Measurements from ENCODE around the gene HBB.
"Not testable (repeated sequence)": the region's sequence is repeated elsewhere in the genome, so short reads cannot be mapped to it uniquely, and the experiment has no call there.

HBB gene

DNA sequence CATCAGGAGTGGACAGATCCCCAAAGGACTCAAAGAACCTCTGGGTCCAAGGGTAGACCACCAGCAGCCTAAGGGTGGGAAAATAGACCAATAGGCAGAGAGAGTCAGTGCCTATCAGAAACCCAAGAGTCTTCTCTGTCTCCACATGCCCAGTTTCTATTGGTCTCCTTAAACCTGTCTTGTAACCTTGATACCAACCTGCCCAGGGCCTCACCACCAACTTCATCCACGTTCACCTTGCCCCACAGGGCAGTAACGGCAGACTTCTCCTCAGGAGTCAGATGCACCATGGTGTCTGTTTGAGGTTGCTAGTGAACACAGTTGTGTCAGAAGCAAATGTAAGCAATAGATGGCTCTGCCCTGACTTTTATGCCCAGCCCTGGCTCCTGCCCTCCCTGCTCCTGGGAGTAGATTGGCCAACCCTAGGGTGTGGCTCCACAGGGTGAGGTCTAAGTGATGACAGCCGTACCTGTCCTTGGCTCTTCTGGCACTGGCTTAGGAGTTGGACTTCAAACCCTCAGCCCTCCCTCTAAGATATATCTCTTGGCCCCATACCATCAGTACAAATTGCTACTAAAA, at the start of gene HBB:
Gene HBB (minus strand): TSS at position 340 of the 579 bp plus-strand sequence. CDS start 50 bp downstream, at position 290.
- DNase-seq: peak; percentile 93

DNA sequence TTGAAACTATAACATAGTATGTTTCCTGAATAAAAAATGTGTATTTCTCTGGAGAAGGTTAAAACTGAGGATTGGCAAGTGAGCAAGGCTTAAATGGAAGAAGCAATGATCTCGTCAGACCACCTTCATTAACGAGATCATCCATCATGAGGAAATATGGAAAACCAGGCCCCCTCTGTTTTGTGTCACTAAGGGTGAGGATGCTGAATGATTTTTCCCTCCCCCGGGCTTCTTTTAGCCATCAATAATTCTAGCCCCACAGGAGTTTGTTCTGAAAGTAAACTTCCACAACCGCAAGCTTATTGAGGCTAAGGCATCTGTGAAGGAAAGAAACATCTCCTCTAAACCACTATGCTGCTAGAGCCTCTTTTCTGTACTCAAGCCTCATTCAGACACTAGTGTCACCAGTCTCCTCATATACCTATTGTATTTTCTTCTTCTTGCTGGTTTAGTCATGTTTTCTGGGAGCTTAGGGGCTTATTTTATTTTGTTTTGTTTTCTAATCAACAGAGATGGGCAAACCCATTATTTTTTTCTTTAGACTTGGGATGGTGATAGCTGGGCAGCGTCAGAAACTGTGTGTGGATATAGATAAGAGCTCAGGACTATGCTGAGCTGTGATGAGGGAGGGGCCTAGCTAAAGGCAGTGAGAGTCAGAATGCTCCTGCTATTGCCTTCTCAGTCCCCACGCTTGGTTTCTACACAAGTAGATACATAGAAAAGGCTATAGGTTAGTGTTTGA, 48.7 kb upstream of the HBB start:
- peak; percentile 98 for DNase-seq

DNA sequence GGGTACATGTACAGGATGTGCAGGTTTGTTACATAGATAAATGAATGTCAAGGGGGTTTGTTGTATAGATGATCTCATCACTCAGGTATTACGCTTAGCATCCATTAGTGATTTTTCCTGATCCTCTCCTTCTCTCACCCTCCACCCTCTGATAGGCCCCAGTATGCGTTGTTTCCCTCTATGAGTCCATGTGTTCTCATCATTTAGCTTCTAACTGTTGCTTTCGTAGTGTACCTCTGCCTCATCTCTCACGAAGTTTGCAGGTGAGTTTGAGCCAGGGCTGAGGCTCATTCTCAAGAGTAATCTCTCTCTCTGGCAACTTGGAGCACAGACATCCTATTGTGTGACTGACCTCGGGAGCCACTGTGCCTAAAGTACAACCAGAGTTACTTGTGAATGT, 47.5 kb upstream of the HBB start:
- no peak for DNase-seq

DNA sequence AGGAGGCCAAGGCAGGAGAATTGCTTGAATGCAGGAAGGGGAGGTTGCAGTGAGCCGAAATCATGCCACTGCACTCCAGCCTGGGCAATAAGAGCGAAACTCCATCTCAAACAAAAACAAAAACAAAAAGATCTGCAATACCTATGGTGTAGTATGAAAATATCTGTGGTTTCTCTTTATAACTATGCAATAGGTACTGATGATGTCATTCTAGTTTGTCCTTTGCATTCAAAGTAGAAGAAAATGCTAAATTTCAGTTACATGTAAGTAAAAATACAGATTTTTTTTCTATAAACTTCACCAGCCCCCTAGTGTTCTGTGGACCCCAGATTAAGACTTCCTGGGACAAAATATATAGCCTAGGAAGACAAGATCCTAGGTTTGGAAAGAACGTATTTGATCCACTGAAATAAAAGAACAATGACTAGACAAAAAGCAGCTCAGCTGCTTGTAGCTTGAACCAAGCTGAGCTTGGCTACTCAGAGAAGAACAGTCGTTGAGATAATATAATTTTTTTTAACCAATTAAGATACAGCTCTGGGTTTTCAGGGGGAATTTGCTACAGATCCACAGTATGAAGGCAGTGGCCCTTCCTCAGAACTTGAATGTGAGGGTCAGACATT, 45.6 kb upstream of the HBB start:
- DNase-seq: peak; percentile 35

DNA sequence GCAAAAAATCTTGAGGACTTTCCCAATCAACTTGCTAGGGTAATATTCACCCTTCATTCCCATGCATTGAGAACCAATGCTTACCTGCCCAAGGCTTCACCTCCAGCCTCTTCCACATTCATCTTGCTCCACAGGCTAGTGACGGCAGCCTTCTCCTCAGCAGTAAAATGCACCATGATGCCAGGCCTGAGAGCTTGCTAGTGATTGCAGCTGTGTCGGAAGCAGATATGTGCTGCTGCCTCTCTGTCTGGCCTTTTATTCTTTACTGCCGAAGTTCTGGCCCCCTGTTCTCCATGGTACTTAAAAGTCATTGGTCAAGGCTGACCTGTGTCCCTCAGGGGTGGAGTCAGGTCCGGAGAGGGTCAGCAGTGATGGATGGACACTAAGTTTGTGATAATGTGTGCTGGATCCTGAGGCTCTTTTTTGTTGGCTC, 42.9 kb upstream of the HBB start, which contains the start of gene HBE1:
Gene HBE1 (minus strand): TSS at position 231 of the 433 bp plus-strand sequence. CDS start 55 bp downstream, at position 176.
- DNase-seq: no peak

DNA sequence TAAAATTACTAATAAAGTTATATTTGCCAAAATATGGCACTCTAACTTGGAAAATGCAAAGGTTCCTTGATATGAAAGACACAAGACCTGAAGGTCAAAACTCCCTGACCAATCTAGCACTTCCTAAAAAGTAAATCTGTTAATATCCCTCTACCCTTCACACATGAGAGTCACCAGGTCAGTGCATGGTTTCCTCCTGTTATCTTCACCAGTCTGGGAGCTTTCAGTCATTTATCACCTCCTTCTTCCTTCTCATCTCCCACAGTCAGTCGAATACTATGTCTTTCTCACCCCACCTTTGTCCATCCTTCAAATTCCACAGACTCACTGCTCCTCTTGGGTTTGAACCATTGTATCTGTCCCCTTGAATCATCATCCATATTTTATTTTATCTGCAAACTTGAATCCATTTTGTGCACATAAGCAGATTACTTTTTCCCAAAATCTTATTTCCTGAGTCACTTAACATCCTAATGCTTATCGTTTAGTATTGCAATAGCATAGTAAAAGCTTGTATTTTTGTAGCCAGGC, 40.2 kb upstream of the HBB start:
- DNase-seq: no peak

DNA sequence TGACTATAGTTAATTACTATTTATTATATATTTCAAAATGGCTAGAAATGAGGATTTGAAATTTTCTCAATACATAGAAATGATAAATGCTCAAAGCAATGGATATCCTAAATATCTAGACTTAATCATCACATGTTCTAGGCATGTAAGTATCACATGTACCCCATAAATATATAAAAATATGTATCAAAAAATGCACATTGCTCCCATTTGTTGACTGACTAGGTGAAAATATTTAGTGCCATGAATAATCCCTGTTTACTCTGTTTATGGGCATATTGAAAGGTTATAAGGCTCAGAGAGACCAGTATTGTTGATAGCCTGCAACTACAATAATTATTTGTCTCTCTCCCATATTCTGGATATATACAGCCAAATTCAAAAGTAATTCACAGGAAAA, 39.7 kb upstream of the HBB start:
- no peak for DNase-seq

DNA sequence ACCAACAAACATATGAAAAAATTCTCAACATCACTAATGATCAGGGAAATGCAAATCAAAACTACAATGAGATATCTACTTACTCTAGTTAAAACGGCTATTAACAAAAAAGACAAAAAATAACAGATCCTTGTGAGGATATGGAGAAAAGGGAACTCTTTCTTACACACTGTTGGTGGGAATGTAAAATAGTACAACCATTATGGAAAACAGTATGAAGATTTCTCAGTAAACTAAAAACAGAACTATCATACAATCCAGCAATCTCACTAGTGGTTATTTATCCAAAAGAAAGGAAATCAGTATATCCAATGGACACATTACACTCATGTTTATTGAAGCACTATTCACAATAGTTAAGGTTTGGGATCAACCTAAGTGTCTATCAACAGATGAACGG, 39.0 kb upstream of the HBB start:
- DNase-seq: no peak

DNA sequence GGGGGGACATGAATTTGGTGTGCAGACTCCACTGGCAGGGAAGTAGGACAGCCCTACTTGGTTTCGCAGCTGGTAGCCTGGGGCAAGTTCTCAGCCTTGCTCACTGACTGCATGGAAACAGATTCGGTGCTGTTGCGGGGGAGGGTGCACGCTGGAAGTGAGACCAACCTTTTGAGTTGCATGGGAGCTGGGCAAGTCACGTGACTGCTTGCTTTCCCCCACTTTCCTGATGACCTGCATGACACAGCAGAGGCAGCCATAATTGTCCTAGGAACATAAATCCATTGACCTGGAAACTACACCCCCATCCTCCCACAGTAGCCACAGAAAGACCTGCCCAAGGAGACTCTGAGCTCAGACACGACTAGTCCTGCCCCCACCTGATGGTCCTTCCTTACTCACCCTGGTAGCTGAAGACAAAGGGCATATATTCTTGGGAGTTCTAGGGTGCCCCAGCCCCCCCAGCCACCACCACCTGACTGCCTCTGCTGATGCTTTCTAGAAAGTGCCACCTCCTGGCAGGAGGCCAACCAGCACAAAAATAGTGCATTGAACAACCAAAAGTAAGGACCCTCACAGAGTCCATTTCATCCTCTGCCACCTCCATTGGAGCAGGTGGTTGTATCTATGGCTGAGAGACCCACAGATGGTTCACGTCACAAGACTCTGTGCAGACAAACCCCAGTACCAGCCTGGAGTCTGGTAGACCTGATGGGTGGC, 31.8 kb upstream of the HBB start:
- DNase-seq: no peak

DNA sequence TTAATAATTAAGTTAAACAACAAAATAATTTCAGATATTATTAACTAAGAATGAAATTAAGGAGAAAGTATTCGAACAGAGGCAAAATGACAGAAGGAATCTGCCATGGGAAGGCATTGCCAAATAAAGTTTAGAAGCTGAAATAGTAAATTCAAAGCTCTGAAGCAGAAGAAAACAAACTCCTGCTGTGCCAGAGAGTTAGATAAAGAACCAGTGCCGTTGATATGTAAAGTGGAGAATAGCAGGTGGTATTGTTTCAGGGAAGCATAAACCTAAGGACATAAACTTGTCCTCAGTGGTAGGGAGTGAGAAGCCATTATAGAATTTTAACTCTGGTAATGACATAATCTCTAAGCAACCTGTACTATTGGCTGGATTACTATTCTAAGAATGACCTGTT, 30.4 kb upstream of the HBB start:
- DNase-seq: no peak

DNA sequence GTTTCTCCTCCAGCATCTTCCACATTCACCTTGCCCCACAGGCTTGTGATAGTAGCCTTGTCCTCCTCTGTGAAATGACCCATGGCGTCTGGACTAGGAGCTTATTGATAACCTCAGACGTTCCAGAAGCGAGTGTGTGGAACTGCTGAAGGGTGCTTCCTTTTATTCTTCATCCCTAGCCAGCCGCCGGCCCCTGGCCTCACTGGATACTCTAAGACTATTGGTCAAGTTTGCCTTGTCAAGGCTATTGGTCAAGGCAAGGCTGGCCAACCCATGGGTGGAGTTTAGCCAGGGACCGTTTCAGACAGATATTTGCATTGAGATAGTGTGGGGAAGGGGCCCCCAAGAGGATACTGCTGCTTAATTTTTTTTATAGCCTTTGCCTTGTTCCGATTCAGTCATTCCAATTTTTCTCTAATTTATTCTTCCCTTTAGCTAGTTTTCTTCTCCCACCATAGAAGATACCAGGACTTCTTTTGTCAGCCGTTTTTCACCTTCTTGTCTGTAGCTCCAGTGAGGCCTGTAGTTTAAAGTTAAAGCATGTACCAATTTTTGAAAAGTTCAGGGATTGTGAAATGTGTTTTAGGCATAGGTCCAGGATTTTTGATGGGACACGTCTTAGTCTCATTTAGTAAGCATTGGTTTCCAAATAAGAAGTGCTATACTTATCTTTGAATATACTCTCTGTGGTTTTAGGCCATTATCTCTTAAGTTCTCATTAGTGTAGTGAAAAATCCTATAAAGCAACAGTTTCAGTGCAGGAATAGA, 28.0 kb upstream of the HBB start, which contains the start of gene HBG2:
Gene HBG2 (minus strand): TSS at position 136 of the 768 bp plus-strand sequence. CDS start 53 bp downstream, at position 83.
- DNase-seq: peak; percentile 55

DNA sequence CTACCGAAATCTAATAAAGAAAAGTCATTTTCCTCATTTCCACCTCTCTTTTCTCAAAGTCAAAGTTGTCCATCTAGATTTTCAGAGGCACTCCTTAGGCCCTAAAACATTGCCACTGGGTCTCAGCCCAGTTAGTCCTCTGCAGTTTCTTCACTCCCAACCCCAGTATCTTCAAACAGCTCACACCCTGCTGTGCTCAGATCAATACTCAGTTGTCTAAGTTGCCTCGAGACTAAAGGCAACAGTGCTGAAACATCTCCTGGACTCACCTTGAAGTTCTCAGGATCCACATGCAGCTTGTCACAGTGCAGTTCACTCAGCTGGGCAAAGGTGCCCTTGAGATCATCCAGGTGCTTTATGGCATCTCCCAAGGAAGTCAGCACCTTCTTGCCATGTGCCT, 27.2 kb upstream of the HBB start:
- DNase-seq: not testable (repeated sequence)

DNA sequence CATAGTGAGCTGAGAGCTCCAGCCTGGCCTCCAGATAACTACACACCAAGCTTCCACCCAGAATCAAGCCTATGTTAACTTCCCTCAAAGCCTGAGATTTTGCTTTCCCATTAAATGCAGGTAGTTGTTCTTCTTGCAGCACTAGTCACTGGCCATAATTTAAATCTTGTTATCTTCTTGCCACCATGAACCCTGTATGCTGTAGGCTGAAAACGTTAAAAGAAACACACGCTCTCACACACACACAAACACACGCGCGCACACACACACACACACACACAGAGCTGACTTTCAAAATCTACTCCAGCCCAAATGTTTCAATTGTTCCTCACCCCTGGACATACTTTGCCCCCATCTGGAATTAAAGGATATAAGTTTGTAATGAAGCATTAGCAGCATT, 26.6 kb upstream of the HBB start:
- not testable (repeated sequence) for DNase-seq

DNA sequence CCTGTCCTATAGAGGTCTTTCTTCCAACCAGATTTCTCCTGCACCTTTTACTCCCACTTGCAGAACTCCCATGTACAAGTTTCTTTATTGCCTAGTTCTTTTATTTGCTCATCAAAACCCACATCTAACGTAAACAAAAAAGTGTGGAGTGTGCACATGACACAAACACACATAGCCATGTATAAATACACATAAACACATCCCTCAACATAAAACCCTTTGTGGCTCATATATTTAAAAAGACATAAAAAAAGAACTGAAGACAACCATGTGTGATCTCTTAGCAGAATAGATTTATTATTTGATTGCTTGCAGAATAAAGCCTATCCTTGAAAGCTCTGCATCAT, 26.0 kb upstream of the HBB start:
- DNase-seq: no peak

DNA sequence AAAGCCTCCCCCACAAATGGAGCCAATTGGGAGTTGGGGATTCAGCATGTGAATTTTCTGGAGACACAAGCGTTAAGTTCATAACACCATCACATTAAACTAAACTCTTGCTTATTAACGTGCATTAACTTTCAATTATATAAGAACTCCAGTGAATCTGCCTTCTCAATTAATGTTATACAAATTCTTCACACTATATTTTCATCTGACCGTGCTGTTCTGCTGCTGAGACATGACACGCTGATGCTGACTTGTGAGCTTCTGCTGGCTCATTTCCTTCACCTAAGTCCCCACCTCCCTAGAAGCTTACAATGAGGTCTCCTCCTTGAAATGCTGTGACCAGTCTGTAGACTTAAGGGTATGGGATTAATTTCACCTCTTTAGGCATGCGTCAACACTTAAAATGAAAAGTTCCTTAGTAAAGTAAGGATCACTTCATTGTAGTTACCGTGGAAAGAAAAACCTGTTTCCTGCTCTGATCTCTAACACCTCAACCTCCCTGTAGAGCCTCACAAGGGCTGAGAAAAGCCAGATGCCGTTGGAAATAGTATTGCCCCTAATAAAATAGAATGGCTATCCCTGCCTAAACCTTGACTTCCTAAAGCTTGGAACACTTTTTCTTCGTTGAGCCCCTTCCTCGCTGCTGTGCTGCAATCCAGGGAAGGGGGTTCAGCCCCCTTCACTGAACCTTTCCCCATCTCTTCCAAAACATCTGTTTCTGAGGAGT, 25.5 kb upstream of the HBB start:
- no peak for DNase-seq

DNA sequence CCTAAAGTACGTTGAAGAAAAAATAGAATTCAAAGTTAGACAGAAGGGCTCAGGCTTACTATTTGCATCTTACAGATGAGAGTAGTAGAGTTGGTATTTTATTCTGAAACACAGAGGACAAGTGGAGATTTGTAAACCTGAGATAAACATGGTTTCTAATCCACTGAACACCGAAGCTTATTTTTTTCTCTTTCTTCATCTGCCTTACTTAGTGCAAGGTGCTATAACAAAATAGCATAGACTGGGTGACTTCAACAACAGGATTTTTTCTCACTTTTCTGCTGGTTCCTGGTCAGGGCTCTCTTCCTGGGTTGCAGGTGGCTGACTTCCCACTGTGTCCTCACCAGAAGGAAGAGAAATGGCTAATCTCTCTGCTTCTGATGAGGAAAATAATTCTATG, 24.9 kb upstream of the HBB start:
- no peak for DNase-seq

DNA sequence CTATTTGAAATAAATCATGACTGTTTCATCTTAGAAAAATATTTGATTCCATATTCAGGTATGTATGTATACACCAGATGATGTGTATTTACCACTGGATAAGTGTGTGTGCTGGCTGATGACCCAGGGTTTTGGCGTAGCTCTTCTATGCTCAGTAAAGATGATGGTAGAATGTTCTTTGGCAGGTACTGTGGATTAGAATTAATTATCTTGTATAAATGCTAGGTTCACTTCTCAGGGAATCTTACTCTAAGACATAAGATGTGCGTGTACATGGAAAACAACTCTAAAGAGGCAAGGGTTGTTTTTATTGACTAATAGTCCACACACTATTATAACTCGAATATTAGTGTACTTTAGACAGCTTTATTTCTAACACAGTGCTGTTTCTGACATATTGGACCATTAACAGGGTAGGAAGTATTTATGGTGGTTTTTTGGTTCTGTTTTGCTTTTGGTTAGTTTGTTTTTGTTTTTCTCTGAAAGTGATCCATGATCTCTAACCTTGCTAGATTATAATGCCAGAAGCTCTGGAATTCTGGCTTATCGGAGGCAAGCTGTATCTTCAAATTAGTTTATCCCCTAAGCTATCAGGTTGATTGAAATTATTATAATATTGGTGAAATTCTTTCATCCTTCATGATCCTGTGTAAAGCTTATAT, 23.8 kb upstream of the HBB start:
- no peak for DNase-seq

DNA sequence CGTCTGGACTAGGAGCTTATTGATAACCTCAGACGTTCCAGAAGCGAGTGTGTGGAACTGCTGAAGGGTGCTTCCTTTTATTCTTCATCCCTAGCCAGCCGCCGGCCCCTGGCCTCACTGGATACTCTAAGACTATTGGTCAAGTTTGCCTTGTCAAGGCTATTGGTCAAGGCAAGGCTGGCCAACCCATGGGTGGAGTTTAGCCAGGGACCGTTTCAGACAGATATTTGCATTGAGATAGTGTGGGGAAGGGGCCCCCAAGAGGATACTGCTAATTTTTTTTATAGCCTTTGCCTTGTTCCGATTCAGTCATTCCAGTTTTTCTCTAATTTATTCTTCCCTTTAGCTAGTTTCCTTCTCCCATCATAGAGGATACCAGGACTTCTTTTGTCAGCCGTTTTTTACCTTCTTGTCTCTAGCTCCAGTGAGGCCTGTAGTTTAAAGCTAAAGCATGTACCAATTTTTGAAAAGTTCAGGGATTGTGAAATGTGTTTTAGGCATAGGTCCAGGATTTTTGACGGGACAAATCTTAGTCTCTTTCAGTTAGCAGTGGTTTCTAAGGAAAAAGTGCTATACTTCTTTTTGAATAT, 23.0 kb upstream of the HBB start, which contains the start of gene HBG1:
Gene HBG1 (minus strand): TSS at position 51 of the 590 bp plus-strand sequence. CDS start 53 bp downstream, outside the sequence.
- not testable (repeated sequence) for DNase-seq

DNA sequence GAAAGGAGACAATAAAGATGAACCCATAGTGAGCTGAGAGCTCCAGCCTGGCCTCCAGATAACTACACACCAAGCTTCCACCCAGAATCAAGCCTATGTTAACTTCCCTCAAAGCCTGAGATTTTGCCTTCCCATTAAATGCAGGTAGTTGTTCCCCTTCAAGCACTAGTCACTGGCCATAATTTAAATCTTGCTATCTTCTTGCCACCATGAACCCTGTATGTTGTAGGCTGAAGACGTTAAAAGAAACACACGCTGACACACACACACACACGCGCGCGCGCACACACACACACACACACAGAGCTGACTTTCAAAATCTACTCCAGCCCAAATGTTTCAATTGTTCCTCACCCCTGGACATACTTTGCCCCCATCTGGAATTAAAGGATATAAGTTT, 21.6 kb upstream of the HBB start:
- not testable (repeated sequence) for DNase-seq

DNA sequence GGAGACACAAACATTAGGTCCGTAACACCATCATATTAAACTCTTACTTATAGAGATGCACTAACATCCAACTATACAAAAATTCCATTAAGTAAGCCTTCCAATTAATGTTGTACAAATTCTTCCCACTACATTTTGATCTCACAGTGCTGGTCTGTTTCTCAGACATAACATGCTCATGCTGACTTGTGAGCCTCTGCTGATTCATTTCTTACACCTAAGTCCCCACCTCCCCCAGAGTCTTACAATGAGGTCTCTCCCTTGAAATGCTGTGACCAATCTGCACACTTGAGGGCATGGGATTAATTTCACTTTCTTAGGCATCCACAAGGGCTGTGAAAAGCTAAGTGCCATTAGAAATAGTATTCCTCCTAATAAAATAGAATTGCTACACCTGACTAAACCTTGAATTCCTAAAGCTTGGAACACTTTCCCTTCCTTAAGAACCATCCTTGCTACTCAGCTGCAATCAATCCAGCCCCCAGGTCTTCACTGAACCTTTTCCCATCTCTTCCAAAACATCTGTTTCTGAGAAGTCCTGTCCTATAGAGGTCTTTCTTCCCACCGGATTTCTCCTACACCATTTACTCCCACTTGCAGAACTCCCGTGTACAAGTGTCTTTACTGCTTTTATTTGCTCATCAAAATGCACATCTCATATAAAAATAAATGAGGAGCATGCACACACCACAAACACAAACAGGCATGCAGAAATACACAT, 20.8 kb upstream of the HBB start:
- DNase-seq: no peak

Measured in hematopoietic multipotent progenitor cell treated with erythropoietin and hydrocortisone succinate and interleukin-3 and kit ligand, for 6 days (in vitro differentiated cells).